Subcutaneous abdominal adipose tissue (tissue), 5 donors: Measurements from ENCODE around the gene FMOD.
"Not testable (repeated sequence)": the region's sequence is repeated elsewhere in the genome, so short reads cannot be mapped to it uniquely, and the experiment has no call there.

Experiments used
- H3K27ac ChIP-seq: one replicate; pipeline ENCODE4 v1.7.0; 2013; ENCODE audit warnings: low read depth, mild to moderate bottlenecking, inconsistent platforms, low read length, moderate library complexity
- H3K27me3 ChIP-seq, 5 donors: one replicate each; pipeline ENCODE4 v1.7.0; 2013; ENCODE audit warnings: low read length in 5 of 5, inconsistent platforms in 1 of 5; ENCODE audit not compliant: control insufficient read depth in 5 of 5, insufficient read depth in 4 of 5
- H3K36me3 ChIP-seq, 5 donors: one replicate each; pipeline ENCODE4 v1.7.0; 2013; ENCODE audit warnings: low read length in 5 of 5; ENCODE audit not compliant: control insufficient read depth in 5 of 5, insufficient read depth in 5 of 5
- H3K4me1 ChIP-seq, 5 donors: one replicate each; pipeline ENCODE4 v1.7.0; 2013; ENCODE audit warnings: low read length in 5 of 5, mild to moderate bottlenecking in 3 of 5, moderate library complexity in 1 of 5; ENCODE audit not compliant: control insufficient read depth in 5 of 5, insufficient read depth in 5 of 5
- H3K4me3 ChIP-seq, 5 donors: one replicate each; pipeline ENCODE4 v1.7.0; 2013; ENCODE audit warnings: low read length in 5 of 5, low read depth in 1 of 5
- H3K9ac ChIP-seq, 5 donors: one replicate each; pipeline ENCODE4 v1.7.0; 2013; ENCODE audit warnings: low read length in 5 of 5, mild to moderate bottlenecking in 4 of 5, moderate library complexity in 3 of 5
- H3K9me3 ChIP-seq, 5 donors: one replicate each; pipeline ENCODE4 v1.7.0; 2013; ENCODE audit warnings: low read length in 5 of 5; ENCODE audit not compliant: control insufficient read depth in 5 of 5
- donor health status: healthy.
- donor health status: healthy.
- donor health status: healthy.
- donor health status: healthy.
- donor health status: healthy.

The FMOD gene

DNA sequence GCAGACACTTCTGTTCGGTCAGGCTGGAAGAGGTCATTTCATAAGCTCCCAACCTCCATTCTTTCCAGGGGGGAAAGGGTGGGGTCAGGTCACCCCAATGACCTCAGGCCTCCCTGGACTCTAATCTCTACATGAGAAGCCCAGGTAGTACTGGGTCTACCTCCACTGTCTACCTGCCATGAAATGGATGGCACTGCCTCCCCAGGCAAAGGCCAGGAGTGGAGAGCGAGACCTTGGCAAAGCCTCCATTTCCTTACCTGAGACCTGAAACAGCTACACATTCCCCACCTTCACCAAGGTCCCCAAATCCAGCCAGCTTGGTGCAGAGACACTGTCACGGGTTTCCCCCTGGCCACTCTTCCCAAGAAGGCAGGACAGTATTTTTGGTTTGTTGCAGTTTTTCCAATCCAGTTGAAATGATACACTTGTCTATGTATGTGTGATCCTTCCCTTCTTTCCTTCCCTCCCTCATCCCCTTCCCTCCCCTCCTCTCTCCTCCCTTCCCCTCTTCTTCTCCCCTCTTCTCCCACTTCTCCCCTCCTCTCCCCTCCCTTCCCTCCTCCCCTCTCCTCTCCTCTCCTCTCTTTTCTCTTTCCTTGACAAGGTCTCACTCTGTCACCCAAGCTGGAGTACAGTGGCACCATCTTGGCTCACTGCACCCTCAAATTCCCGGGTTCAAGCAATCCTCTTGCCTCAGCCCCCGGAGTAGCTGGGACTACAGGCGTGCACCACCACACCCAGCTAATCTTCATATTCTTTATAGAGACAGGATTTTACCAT is 29.5 kb downstream of the FMOD start:
- Histone ChIP-seq H3K9me3 (no peaks in the 10 kb centered on the region), H3K4me1 (peaks cover 24 to 77% (median 68%) of the 10 kb centered on the region in 5 donors), H3K27me3 (no peaks in the 10 kb centered on the region), H3K9ac (peak overlapping the region in 2 of 5 donors; percentile 3 to 34), H3K4me3 (peak overlapping the region in 2 of 5 donors; percentile 16 to 19), H3K36me3 (no peaks in the 10 kb centered on the region), H3K27ac (peak overlapping the region; percentile 95)

DNA sequence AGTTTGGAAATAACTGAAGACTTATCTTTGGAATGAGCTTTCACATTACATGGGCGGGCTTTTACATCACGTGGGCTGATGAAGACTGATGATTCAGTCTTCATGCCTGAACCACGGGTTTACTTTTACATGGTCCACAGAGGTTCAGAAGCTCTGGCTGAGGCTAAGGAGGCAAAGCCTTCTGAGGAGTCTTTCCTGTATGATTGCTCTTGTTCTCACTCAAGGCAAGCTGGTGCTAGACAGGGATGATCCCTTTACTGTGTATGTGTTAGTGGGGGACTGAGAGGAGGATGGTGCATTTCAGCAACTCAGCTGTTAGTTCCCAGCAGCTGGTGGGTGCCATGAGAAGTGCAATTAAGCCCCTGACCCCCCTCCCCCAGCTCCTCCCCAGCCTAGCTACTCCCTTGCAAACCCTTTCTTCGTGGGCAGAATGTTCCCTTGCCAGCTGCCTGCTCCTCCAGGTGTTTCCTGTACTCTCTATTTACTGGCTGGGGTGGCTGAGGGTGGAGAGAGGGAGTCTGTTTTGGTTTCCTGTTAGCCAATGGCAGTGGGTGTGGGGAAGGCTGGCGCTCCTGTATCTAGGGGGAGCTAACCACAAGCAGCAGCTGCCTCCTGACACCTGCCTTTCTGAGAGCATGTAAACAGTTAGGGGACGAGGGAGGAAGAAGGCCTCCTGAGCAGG is 30.2 kb downstream of the FMOD start:
- Histone ChIP-seq H3K9me3 (no peaks in the 10 kb centered on the region), H3K36me3 (no peaks in the 10 kb centered on the region), H3K9ac (no peak overlapping the region), H3K4me3 (peak overlapping the region in 2 of 5 donors; percentile 16 to 19), H3K27me3 (no peaks in the 10 kb centered on the region), H3K4me1 (peaks cover 22 to 71% (median 63%) of the 10 kb centered on the region in 5 donors), H3K27ac (peak overlapping the region; percentile 95)

DNA sequence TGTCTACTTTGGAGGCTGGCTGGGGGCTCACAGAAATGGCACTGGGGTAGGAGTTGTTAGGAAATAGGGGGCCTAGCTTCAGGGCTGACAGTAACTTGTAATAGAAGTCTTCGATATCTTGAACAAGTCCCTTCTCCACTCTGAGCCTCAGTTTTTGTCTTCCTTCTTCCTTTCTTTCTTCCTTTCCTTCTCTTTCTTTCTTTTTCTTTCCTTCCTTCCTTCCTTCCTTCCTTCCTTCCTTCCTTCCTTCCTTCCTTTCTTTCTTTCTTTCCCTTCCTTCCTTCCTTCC is 32.7 kb downstream of the FMOD start:
- H3K9me3 ChIP-seq, result no peaks in the 10 kb centered on the region
- no peak overlapping the region for H3K27ac ChIP-seq
- no peak overlapping the region for H3K4me3 ChIP-seq
- H3K27me3 ChIP-seq, result no peaks in the 10 kb centered on the region
- peaks cover 14 to 45% (median 38%) of the 10 kb centered on the region in 5 donors for H3K4me1 ChIP-seq
- H3K9ac ChIP-seq, result no peak overlapping the region
- H3K36me3 ChIP-seq, result no peaks in the 10 kb centered on the region

DNA sequence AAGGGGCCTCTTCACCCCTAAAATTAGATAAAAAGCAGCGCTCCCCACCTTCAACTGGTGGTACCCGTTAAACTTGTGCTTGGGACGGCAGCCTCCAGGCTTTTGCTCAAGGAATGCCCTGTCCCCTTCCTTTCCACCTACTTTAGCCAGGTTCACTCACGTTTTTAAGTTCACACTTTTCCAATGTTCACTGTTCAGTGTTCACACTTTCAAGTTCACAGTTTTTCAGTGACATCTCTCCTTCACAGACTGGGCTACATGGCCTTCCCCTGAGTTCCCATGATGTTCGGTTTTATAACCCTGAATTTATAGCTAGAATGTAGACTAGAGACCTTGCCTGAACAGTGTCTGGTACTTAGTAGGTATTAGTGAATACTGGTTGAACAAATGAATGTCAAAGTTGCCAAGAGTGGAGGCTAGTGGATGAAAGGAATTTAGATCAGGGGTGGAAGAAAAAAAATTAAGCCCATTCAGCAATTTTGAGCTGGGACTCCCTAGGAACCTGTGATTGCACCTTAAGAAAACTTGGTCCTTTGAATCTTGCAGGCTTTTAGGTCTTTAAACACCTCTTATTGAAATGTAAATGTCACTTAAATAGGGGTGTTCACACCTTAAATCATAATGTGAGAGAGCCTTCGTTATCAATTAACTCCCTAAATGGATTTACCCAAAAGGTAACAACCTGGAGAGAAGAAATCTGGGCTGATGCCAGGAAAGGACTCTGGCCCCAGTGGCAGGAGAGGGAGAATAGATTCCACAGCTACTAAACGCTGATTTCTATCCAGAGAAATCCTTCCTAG is 33.3 kb downstream of the FMOD start:
- H3K36me3 ChIP-seq, result no peaks in the 10 kb centered on the region
- H3K4me3 ChIP-seq, result no peak overlapping the region
- peaks cover 10 to 39% (median 33%) of the 10 kb centered on the region in 5 donors for H3K4me1 ChIP-seq
- no peak overlapping the region for H3K27ac ChIP-seq
- no peak overlapping the region for H3K9ac ChIP-seq
- H3K9me3 ChIP-seq, result no peaks in the 10 kb centered on the region
- H3K27me3 ChIP-seq, result no peaks in the 10 kb centered on the region

DNA sequence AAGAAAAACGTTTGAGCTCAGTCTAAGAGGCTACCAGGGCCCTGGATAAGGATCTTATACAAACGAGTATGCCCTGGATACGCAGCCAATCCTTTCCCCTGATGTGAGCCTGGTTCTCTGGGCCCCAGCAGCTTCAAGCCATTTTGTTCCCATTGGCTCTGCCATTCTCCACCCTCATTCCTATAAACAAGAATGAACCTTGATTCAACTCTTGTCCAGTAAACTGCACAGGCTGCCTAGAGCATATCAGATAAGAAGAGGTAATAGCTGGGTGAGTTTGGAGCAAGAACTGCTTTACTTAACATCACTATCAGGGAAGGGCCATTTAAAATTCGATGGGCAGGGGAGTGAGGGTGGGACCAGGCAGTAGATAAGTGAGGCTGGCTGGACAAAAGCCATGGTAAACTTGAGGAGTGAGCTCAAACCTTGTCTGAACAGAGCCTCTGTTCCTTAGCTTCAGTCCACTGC is 34.3 kb downstream of the FMOD start:
- Histone ChIP-seq H3K27me3 (no peaks in the 10 kb centered on the region), H3K36me3 (no peaks in the 10 kb centered on the region), H3K4me1 (peaks cover 3 to 30% (median 25%) of the 10 kb centered on the region in 5 donors), H3K4me3 (no peak overlapping the region), H3K27ac (no peak overlapping the region), H3K9me3 (no peaks in the 10 kb centered on the region), H3K9ac (peak overlapping the region in 1 of 5 donors; percentile 0)

DNA sequence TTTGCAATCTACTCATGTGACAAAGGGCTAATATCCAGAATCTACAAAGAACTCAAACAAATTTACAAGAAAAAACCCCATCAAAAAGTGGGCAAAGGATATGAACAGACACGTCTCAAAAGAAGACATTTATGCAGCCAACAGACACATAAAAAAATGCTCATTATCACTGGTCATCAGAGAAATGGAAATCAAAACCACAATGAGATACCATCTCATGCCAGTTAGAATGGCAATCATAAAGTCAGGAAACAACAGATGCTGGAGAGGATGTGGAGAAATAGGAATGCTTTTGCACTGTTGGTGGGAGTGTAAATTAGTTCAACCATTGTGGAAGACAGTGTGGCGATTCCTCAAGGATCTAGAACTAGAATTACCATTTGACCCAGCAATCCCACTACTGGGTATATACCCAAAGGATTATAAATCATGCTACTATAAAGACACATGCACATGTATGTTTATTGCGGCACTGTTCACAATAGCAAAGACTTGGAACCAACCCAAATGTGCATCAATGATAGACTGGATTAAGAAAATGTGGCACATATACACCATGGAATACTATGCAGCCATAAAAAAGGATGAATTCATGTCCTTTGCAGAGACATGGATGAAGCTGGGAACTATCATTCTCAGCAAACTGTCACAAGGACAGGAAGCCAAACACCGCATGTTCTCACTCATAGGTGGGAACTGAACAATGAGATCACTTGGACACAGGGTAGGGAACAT is 36.7 kb downstream of the FMOD start:
- peaks cover 0 to 15% (median 3%) of the 10 kb centered on the region in 5 donors for H3K36me3 ChIP-seq
- not testable (repeated sequence) for H3K27me3 ChIP-seq, H3K27ac ChIP-seq, H3K9ac ChIP-seq, H3K9me3 ChIP-seq, H3K4me3 ChIP-seq
- H3K4me1 ChIP-seq, result peaks cover 0 to 27% (median 19%) of the 10 kb centered on the region in 5 donors

DNA sequence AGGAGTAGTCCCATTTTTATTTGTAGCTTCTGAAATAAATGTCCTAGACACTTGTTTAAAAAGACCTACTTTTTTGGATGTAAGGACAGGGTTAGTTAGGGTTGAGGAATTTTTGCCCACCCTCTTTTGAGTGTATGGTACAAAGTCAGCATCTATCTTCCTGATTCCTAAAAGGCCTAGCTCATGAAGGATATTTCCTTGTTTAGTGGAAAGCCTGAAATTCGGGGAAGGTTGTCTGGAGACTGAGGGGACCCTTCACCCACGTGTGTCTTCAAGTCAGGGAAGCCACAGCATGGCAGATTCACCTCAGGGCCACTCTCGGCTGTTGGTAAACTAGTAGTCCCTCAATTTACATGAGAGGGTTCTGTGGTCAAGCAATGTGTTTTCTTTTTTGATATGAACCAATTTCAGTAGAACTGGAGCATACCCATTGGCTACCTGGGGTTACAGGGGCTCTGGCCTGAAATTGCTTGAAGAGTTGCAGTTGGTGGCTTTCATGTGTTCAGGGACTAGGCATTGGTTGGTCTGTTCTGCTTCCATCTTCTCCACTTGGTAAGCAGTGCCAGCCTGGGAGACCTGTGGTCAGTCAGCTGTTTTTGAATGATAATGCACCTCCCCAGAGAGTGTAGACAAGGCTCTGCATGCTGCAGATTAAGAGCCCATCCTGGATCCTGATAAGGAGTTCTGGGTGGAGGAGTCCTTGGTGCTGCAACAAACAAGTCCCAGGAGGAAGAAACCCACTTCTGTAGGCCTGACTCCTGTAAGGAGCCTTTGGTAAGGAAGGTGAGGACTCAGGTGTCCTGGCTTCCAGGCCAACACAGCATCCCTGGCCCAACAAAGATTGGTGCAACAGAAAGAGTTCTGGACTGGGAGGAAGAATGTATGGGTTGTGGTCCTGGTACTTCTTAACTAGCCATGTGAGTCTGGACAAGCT is 39.3 kb downstream of the FMOD start:
- peaks cover 7 to 45% (median 44%) of the 10 kb centered on the region in 5 donors for H3K4me1 ChIP-seq

DNA sequence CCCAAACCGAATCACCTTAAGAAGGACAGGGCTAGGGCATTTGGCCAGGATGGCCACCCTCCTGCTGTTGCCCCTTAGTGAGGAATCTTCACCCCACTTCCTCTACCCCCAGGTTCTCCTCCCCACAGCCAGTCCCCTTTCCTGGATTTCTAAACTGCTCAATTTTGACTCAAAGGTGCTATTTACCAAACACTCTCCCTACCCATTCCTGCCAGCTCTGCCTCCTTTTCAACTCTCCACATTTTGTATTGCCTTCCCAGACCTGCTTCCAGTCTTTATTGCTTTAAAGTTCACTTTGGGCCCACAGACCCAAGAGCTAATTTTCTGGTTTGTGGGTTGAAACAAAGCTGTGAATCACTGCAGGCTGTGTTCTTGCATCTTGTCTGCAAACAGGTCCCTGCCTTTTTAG is 42.0 kb downstream of the FMOD start:
- H3K9ac ChIP-seq, result peak overlapping the region in 4 of 5 donors; percentile 21 to 99 (median 84)
- H3K36me3 ChIP-seq, result peaks cover 9 to 41% (median 25%) of the 10 kb centered on the region in 5 donors
- peak overlapping the region; percentile 99 for H3K27ac ChIP-seq
- no peaks in the 10 kb centered on the region for H3K27me3 ChIP-seq
- no peaks in the 10 kb centered on the region for H3K9me3 ChIP-seq
- peaks cover 7 to 55% (median 47%) of the 10 kb centered on the region in 5 donors for H3K4me1 ChIP-seq
- H3K4me3 ChIP-seq, result peak overlapping the region; percentile 78 to 99 (median 99)

More for the DNA sequence above, 39.3 kb downstream of the FMOD start:
- Histone ChIP-seq H3K4me3 (no peak overlapping the region), H3K27me3 (no peaks in the 10 kb centered on the region), H3K9me3 (no peaks in the 10 kb centered on the region), H3K36me3 (peaks cover 9 to 38% (median 24%) of the 10 kb centered on the region in 5 donors), H3K27ac (peak overlapping the region; percentile 35), H3K9ac (no peak overlapping the region)
